Adrenal gland (tissue), 12 donors: ENCODE results near the gene RGS12. TPM values are rescaled to one million over a fixed set of nuclear protein-coding genes. Genes with fewer than 3 reads are reported as not detected.

Source experiments
- DNase-seq, 7 donors: peaks; one replicate each; pipeline ENCODE4 v3.0.0-alpha.2; 2019 to 2020
- H3K27ac ChIP-seq, 5 donors: fragments of 200-600 bp; sonication (generic) in 4 of 5; 1 replicate in 3 of 5; 2 replicates in 2 of 5; pipeline versions ENCODE4 v1.5.1 to v1.8.0; 2016 to 2020; ENCODE audit warnings: mild to moderate bottlenecking in 1 of 5
- H3K27me3 ChIP-seq: fragments of 200-600 bp; 2 replicates; pipeline ENCODE4 v1.8.0; 2021
- H3K36me3 ChIP-seq, 2 donors: fragments of 200-600 bp; replicated peaks in 1 of 2; 1 replicate in 1 of 2; 2 replicates in 1 of 2; pipeline versions ENCODE4 v1.5.1 to v1.8.0; 2018 to 2022
- H3K4me1 ChIP-seq, 2 donors: fragments of 200-600 bp; replicated peaks in 1 of 2; 1 replicate in 1 of 2; 2 replicates in 1 of 2; pipeline versions ENCODE4 v1.5.1 to v1.8.0; 2018 to 2021
- H3K4me3 ChIP-seq, 4 donors: fragments of 200-600 bp; sonication (generic) in 3 of 4; one replicate each; pipeline ENCODE4 v1.5.1; 2016 to 2018
- H3K9me3 ChIP-seq, 3 donors: fragments of 200-600 bp; sonication (generic) in 1 of 3; replicated peaks in 1 of 3; 1 replicate in 2 of 3; 2 replicates in 1 of 3; pipeline versions ENCODE4 v1.5.1 to v1.8.0; 2016 to 2021
- POLR2A ChIP-seq, 2 donors: fragments of 450-650 bp; IDR thresholded peaks; one replicate each; pipeline ENCODE4 v1.6.1; 2017; ENCODE audit warnings: antibody characterized with exemption in 2 of 2, mild to moderate bottlenecking in 2 of 2, moderate library complexity in 1 of 2
- WGBS, 4 donors: extraction: QIAGEN DNeasy Blood & Tissue Kit in 2 of 4; methylation state at CpG; one replicate each; pipeline versions ENCODE4 v1.1.5 to v1.1.7; 2013 to 2017; 5-methylcytosine and 5-hydroxymethylcytosine counted together
- intact Hi-C, 2 donors: fragments of 100-400 bp; cut with DNase I; formaldehyde crosslinking; loops; one replicate each; pipeline versions ENCODE4 v1.14.1 to v1.15.0; 2022 to 2023
- polyA plus RNA-seq, 3 donors: library from polyadenylated mRNA; stranded (reverse); fragments of 200-250 nt in 2 of 3; fragments of 350-450 nt in 1 of 3; fragmentation: Illumina TruSeq in 1 of 3; extraction: RNeasy Lipid Tissue Mini Kit (QIAGEN cat#74804) in 1 of 3; gene quantifications; one replicate each; pipeline ENCODE4 v1.2.3, GENCODE V29; 2013 to 2014
- total RNA-seq, 9 donors: library from RNA; depleted of rRNA in 4 of 9; stranded (reverse); fragments of >200 nt in 4 of 9; fragments of 120-200 nt in 1 of 9; fragmentation: NEBNext Ultra II Directional in 1 of 9; extraction: Animal tissue kit (Norgen Biotek cat#: 25700) in 1 of 9; gene quantifications; one replicate each; pipeline versions ENCODE4 v1.1.0 to v1.2.4, GENCODE V29; 2013 to 2023
- TF ChIP-seq, protein P1 (sequence below), 6 experiments: fragments of 450-650 bp in 4 of 6; fragments of 200-600 bp in 2 of 6; sonication (generic) in 1 of 6; IDR thresholded peaks; 1 replicate in 5 of 6; 2 replicates in 1 of 6; pipeline versions ENCODE4 v1.5.1 to v1.8.0; 2016 to 2021; ENCODE audit warnings: antibody characterized with exemption in 6 of 6, mild to moderate bottlenecking in 2 of 6, moderate library complexity in 1 of 6
- donor health status: healthy with polysubstance abuse.
- donor health status: Bipolar disorder and iron deficiency.
- donor health status: DM: yes; HTN: yes; CAD: no.
- donor health status: DM: no; HTN: no; CAD: no.
- donor health status: DM: no; HTN: no; CAD: no.
- donor health status: DM: yes; HTN: yes; CAD: no.

Gene RGS12
- total and polyA plus RNA-seq, 12 donors, result 8.2 to 73.9 (median 21.9) TPM

DNA sequence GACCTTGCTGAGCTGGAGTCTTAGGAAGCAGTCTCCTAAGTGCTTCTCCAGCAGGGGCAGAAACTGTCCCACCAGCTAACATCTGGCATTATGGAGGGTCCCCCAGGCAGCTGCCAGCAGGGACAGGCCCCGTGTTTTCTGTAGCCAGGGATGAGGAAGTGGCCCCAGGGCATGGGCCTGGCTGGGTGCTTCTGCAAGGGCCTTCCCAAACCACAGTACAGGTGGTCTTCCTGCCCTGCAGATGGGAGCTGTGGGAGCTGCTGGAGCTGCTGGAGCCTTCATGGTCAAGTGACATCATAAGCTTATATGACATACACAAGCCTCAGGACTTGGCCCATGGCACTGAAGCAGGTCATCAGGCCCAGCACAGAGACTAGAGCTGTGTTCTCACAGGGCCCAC is 48.8 kb upstream of the RGS12 start:
- 50 to 72% (median 67%) methylated on average over 1 of the region's 1 CpG; no CpG with 5 or more reads in 1 of the 4 donors for WGBS, 4 donors
- intact Hi-C loops, result no loop called here
- Histone ChIP-seq H3K36me3 (peaks cover 0 to 30% of the 10 kb centered on the region in 2 donors), H3K27ac (no peak overlapping the region), H3K4me1 (no peaks in the 10 kb centered on the region), H3K27me3 (no peaks in the 10 kb centered on the region), H3K4me3 (no peak overlapping the region), H3K9me3 (no peaks in the 10 kb centered on the region)
- TF ChIP-seq, protein P1, sequence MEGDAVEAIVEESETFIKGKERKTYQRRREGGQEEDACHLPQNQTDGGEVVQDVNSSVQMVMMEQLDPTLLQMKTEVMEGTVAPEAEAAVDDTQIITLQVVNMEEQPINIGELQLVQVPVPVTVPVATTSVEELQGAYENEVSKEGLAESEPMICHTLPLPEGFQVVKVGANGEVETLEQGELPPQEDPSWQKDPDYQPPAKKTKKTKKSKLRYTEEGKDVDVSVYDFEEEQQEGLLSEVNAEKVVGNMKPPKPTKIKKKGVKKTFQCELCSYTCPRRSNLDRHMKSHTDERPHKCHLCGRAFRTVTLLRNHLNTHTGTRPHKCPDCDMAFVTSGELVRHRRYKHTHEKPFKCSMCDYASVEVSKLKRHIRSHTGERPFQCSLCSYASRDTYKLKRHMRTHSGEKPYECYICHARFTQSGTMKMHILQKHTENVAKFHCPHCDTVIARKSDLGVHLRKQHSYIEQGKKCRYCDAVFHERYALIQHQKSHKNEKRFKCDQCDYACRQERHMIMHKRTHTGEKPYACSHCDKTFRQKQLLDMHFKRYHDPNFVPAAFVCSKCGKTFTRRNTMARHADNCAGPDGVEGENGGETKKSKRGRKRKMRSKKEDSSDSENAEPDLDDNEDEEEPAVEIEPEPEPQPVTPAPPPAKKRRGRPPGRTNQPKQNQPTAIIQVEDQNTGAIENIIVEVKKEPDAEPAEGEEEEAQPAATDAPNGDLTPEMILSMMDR (IDR thresholded peaks at IDR 0.05), result no peak
- TF ChIP-seq POLR2A (IDR thresholded peaks at IDR 0.05), result no peak
- DNase-seq, result no peak

DNA sequence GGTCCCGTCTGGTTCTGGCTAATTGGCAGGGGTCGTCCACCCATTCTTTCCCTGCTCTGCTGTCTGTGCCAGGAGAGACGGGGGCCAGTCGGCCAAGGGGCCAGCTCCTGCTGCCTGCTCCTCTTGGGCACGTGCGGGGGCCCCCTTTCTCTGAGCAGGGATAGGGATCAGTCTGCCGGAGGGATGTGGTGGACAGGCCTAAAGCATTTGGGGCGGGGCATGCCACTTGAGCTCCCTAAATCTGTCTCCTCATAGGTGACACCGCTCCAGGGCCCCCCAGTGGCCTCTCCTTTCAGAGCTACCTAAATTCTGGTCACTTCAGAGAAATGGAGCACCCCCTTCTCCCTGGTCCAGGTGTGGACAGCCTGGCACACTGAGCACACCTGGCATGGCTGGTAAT is 48.1 kb upstream of the RGS12 start:
- no peaks in the 10 kb centered on the region for H3K9me3 ChIP-seq
- intact Hi-C loops, result no loop called here
- WGBS, 4 donors, result 88 to 97% (median 90%) methylated on average over 7 to 9 of the region's 9 CpGs

DNA sequence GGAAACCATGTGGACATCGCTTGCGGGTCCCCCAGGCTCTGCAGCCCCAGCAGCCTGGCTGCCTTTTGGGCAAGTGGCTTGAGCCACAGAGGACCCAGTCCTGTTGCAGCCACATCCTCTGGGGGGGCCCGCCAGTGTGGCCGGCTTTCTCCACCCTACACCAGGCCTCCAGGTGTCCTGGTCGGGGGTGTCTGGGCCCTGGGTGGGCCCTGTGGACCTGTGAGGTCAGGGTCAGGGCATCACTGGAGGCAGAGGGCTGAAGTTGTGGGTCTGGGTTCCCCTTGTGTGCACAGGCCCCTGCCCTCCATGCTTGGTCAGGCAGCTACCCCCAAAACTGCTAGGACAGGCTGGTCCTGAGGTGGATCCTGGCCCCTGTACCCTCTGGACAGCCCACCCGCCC is 47.1 kb upstream of the RGS12 start:
- no peak for DNase-seq
- Histone ChIP-seq H3K27me3 (no peaks in the 10 kb centered on the region), H3K27ac (no peak overlapping the region), H3K4me3 (no peak overlapping the region), H3K9me3 (no peaks in the 10 kb centered on the region), H3K36me3 (peaks cover 0 to 14% of the 10 kb centered on the region in 2 donors), H3K4me1 (no peaks in the 10 kb centered on the region)
- intact Hi-C loops, result no loop called here
- TF ChIP-seq POLR2A (IDR thresholded peaks at IDR 0.05), result no peak
- TF ChIP-seq, protein P1 (IDR thresholded peaks at IDR 0.05), result no peak
- 78 to 90% methylated on average over 6 of the region's 6 CpGs; no CpG with 5 or more reads in 2 of the 4 donors for WGBS, 4 donors

More for the DNA sequence above, 48.1 kb upstream of the RGS12 start:
- H3K4me1 ChIP-seq, result no peaks in the 10 kb centered on the region
- no peaks in the 10 kb centered on the region for H3K27me3 ChIP-seq
- no peak for DNase-seq
- no peak overlapping the region for H3K4me3 ChIP-seq
- peaks cover 0 to 23% of the 10 kb centered on the region in 2 donors for H3K36me3 ChIP-seq
- TF ChIP-seq, protein P1 (IDR thresholded peaks at IDR 0.05), result no peak
- no peak for TF ChIP-seq POLR2A (IDR thresholded peaks at IDR 0.05)
- H3K27ac ChIP-seq, result no peak overlapping the region

DNA sequence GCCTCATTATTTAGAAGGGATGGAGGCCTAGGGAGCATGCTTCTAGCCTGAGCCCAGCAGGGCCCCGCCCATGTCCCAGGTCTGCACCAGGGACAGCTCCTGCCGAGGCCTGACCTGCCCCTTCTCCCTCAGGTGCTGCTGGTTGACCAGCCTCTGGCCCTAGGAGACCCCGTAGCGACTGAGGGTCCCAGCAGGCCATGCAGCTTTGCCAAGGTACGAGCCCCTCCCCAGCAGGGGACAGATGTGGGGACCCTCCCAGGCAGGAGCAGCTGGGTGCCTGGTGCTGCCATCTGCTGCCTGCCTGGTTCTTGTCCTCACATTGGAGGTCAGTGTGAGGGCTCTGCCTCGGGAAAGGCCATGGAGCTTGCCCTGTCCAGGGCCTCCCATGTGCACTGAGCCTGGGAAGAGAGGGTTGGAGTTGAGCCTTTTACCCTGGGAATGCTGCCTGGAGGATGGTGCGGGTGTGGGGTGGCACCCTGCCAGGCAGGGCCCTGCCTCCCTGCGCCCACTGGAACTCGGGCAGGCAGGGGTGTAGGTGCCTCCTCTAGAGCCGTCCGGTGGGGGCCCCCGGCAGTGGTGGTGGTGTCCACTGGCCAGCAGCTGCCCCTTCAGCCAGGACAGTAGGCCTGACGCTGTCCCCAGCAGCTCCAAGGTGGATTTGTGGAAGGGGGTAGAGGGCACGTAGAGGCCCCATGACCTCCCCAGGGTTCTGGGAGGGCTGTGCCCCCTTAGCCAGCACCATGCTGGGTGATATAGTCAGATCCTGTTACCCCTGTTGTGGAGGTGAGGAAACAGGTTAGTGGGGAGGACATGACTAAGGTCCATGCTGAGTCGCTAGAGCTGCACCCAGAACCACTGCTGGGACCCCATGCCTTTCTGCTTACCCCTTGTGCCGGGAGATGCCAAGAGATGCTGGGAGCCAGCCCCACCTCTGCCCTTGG is 46.1 kb upstream of the RGS12 start:
- 80 to 95% (median 85%) methylated on average over 4 to 16 of the region's 16 CpGs for WGBS, 4 donors

More for the DNA sequence above, 46.1 kb upstream of the RGS12 start:
- H3K27me3 ChIP-seq, result no peaks in the 10 kb centered on the region
- H3K36me3 ChIP-seq, result peaks cover 0 to 3% of the 10 kb centered on the region in 2 donors
- no peaks in the 10 kb centered on the region for H3K9me3 ChIP-seq
- no peak overlapping the region for H3K27ac ChIP-seq
- TF ChIP-seq, protein P1 (IDR thresholded peaks at IDR 0.05), result peak in 1 of 6 experiments; percentile 13
- no peak for TF ChIP-seq POLR2A (IDR thresholded peaks at IDR 0.05)
- H3K4me3 ChIP-seq, result no peak overlapping the region
- H3K4me1 ChIP-seq, result no peaks in the 10 kb centered on the region
- DNase-seq, result no peak
- intact Hi-C loops, result no loop called here
